GM18517 (cell line): ENCODE measurements around the gene TMEM236.
"Not testable (repeated sequence)": the region's sequence is repeated elsewhere in the genome, so short reads cannot be mapped to it uniquely, and the experiment has no call there.

Experiments used
- ATAC-seq: cut with Tn5 transposase; IDR thresholded peaks from one replicate; pipeline ENCODE4 v1.9.1; 2021; ENCODE audit warnings: mild to moderate bottlenecking, moderate library complexity; ENCODE audit not compliant: unreplicated experiment

TMEM236 gene, protein sequence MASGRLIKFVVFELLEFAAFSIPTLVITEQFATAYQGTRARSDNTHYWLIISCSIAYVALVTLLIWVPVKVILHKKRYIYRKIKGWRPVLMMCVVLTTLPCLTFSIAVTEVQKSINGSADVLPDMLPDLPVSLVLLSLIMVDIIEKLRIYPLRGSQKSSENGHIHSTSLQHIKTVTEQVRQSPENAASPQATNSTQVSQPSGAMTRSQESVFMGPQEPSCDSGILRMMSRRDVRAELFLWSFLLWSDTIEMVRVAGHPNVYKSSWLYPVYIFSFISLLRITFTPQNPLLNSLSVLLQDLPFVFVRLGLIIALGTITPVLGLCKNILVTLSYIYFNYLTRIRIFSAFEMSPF

DNA sequence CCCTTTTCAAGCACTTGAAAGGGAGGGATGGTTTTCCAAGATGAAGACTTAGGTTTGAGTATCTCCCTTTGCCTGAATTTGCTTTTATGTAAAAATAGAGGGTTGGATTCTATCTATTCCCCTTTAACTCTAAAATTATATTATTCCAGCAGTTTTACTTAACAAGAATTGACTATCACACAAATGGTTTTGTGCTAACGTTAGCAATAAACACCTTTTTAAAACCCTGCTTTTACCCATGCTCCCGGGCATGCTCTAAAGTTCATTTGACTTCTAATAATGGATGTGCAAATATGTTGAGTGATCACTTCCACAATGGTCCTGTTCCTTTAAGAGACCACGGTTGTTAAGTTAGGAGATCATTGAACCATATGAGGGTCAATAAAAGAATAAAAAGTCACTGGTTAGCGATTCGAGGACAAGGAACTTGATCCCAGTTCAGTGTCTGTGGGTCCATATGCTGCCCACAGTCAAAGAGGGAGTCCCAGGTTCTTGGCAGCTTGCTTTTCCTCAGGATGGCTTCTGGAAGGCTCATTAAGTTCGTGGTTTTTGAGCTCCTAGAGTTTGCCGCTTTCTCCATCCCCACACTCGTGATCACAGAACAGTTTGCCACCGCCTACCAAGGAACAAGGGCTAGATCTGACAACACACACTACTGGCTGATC, at the start of gene TMEM236:
TMEM236 (plus strand) TSS at position 421 of the 665 bp plus-strand sequence; CDS start at position 516, 95 bp downstream.
- ATAC-seq: no peak

DNA sequence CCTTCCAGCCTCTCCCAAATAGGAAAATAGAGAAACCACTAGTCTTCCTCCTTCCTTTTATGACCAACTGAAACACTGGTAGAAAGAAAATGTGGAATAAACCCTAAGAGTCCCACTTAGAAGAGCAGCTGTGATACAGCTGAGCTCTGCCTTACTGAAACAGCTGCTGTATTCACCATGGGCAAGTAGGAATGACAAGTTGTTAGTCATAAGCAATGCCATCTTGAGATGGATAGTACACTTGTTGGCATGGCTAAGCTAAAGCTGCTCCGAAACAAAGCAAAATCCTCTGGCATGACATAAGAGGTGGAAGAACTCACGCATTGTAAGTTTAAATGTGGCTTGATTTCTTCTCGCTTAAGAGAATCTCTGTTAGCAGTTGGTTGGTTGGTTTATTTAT, 48.3 kb upstream of the TMEM236 start:
- ATAC-seq: no peak

DNA sequence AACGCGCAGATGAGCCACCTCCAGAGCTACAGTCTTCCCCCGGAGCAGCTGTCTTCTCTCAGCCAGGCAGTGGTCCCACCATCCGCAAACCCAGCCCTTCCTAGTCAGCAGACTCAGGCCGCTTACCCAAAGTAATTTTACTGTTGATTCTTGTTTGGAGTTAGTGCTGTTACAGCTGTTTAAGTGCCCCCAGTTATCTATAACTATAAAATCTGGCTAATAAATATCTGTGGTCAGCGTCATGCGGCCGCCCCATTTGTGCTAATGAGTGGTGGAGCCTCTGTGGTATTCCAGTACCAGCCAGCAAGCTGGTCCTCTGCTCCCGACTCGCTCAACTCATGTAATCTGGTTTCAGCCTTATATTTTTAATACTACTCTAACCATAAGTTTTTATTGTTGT, 43.2 kb upstream of the TMEM236 start:
- ATAC-seq: no peak

DNA sequence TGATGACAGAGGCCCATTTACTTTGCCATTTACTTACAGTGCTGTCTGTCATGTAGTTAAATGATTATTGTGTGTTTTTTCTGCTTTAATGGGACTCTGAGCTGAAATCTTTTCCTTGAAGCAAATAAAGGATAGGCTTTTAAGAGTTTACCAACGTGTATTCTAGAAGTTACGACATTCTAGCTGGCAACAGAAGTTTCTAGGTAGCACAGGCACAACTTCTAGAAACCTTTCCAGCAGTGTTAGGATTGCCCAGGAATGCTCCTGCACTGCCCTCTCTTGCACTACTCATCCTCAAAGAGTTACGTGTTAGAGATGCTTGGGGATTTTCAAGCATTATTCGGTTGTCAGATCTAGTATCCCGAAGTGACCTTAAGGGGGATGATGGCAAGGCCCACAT, 42.5 kb upstream of the TMEM236 start:
- ATAC-seq: no peak

DNA sequence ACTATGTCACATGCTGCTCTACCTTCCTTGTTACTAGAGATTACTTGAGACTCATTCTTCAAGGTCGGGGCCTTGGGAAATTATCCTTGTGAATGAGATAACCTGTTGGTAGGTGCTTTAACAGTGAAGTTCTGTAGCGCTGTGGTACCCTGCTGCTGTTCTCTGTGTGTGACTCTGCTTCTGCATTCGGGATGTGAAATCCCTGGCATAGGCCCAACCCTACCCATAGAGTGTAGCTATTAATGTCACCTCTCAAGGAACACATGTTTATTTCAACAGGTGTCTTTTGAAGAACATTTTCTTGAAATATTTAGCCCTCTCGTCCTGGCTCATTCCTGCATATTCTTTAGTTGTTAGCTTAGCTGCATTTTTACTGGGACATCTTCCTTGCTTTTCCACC, 41.8 kb upstream of the TMEM236 start:
- no peak for ATAC-seq

DNA sequence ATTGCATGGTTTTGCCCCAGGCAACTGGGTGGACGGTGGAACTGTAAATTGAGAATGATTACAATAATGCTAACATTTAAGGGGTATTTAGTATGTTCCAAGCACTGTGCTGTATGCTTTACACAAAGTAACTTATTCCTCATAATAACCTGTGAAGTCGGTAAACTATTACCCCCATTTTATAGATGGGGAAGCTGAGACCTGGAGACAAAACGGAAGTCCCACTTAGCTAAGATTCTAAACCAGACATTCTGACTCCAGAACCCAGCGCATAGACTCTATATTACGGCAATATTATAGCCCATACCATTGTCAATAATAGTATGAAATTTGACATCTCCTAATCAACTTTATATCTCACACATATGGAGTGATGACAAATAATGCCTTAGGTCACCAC, 39.9 kb upstream of the TMEM236 start:
- no peak for ATAC-seq

DNA sequence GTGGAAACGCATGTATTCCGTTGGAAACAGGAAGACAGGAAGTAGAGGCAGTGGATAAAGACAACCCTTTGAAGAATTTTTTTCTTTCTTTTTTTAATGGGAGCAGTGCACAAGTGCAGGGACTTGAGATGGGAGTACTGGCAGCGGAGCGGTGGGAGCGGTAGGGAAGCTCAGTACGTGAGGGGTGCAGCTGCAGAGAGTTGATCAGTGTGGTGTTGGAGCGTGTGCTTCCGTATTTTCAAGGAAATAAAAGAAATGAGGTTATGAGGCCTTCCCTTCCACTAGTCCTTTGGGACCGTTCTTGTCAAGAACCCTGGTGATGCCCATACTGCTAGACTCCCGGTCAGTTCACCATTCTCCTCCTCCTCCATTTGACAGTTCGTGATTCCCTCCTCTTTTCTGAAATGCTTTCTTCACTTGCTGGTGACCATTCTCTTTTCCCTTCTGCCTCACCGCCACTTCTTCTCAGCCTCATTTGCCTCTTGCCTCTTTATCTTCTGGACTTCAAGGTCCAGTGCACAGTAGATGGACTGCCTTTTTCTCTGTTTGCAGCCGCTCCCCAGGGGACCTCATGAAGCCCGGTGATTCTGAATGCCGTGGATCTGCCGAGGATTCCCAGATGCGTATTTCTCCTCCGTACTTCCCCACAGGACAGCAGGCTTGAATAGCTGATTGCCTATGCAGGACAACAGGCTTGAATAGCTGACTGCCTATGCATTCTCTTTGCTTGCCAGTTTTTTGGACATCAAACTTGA, 39.1 kb upstream of the TMEM236 start:
- ATAC-seq: no peak

DNA sequence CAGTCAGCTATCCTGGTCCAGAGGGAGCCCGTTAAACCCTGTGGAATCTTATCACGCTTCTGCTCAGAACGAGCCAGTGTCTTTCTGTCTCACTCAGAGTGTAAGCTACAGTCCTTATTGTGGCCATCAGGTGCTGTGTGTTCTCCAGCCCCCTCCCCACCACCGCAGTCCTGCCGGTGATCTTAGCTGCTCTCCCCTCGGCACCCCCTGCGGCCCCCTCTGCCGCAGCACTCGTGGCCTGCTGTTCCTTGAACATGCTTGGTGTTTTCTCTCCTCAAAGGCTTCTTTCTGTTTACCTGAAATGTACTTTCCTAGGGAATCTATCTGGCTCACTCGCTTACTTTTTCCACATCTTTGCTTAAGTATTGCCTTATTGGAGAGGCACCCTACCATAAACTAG, 38.2 kb upstream of the TMEM236 start:
- ATAC-seq: no peak

DNA sequence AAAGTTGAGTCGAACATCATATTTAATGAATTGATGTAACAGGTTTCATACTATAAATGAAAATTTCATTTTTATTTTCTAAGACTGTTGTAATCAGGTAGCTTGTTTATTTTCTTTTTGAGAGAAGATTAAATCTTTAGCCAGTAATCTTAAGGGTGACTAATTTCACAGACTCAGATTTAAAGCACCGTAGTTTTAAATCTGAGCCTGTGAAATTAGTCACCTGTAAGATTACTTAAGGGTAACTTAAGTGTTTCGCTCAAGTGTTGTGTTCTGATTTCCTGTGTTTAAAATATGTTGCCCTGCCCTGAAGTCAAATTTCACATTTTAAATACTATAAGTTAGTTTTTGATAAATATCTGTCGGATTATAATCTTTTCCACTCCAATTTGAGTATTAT, 35.8 kb upstream of the TMEM236 start:
- no peak for ATAC-seq

DNA sequence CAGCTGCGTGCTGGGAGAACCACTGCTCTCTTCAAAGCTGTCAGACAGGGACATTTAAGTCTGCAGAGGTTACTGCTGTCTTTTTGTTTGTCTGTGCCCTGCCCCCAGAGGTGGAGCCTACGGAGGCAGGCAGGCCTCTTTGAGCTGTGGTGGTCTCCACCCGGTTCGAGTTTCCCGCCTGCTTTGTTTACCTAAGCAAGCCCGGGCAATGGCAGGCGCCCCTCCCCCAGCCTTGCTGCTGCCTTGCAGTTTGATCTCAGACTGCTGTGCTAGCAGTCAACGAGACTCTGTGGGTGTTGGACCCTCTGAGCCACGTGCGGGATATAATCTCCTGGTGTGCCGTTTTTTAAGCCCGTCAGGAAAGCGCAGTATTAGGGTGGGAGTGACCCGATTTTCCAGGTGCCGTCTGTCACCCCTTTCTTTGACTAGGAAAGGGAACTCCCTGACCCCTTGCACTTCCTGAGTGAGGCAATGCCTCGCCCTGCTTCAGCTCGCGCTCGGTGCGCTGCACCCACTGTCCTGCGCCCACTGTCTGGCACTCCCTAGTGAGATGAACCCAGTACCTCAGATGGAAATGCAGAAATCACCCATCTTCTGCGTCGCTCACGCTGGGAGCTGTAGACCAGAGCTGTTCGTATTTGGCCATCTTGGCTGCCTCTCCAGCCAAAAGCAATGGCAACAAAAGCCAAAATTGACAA, 29.5 kb upstream of the TMEM236 start:
- not testable (repeated sequence) for ATAC-seq

DNA sequence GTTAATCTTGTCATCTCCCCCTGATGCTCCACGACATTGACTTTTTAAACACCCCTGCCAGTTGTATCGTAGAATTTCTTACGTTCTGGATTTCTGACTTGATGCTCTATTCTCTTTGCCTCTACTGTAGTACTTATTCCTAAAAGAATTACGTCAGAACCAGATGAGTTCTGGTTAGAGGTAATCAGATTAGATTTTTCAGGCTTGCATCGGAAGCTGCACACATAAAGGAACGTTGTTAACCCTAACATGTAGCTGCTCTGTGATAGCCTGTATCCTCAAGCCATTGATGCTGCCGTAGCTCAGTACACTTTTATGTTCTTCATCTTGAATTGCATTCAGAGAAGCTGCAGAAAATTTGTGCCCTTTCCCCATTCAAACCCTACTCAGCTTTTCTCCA, 26.3 kb upstream of the TMEM236 start:
- no peak for ATAC-seq

DNA sequence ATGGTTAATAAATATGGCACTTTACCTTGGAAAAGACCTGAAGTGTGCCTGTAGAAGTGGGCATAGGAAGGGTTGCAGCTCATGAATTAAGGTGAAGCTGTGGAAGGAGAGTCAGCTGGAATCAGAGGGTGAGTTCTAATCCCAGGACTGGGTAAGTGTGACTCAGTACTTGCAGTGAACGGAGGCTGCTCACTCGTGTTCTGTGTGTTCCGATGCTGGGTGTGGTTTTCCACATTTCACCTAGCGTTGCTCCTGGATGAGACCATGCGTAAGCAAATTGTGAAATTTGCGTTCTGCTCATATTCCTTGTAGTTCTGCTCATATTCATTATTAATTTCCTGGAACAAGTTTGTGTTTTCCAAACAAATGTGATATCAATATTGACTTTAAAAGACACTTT, 22.4 kb upstream of the TMEM236 start:
- no peak for ATAC-seq

DNA sequence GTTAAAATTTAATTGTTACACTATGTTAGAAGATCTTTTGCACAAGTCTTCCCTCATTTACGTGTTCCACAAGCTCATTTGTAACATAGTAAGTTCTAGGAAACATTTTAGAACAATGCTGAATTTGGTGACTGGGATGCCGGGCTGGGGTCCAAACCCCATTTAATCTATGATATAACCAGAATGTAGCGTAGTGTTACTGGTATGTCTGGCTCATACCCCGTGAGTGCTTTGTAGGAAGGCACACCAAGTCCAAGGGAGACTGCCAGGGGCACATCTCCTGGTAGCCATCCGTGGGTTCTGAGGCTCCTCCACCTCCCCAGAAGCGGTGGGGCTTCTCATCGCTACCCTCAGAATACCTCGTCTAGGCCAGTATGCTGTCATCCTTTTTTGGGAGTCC, 21.3 kb upstream of the TMEM236 start:
- ATAC-seq: no peak

DNA sequence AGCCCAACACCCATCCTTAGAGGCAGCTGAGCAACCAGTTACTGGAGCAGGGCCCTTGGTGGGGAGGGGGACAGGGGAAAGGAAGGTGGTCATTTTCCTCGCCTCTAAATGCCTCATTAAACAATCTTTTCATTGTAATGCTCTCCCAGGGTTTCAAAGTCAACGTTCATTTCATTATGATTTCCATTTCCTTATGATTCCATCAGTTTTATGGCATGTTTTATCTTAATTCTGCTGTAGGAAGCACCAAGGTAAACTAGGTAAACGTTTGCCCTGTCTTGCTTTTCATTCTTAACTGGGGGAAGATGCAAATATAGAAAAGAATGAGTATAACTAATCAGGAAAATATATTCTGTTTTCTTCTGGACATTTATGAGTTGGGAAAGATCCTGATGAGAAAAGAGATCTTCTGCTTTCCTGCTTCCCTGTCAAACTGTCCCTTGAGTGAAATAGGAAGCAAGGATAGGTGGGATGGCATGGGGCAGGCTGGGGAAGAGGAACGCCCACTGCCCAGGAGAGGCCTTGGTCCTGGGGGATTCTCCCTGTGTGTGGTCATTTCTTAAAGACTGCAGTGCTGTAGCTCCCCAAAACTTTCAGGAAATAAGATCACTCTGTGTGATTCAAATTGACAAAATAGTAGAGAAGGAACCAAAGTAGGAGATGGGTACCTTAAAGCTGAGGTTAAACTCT, 20.5 kb upstream of the TMEM236 start:
- no peak for ATAC-seq

DNA sequence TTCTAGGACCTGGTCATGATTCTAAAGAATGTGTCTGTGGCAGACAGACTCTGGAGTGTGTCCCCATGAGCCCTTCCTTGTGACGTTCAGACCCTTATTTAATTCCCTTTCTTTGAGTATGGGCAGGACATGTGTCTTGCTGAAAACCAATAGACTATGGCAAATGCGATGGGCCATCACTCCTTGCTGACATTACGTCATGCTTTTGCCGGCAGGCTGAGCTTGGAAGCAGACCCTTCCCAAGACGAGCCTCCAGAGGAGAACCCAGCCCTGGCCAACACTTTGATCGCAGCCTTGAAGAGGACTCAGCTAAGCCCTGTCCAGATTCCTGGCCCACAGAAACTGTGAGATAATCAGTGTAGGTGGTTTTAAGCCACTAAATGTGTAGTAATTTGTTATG, 18.4 kb upstream of the TMEM236 start:
- ATAC-seq: no peak

DNA sequence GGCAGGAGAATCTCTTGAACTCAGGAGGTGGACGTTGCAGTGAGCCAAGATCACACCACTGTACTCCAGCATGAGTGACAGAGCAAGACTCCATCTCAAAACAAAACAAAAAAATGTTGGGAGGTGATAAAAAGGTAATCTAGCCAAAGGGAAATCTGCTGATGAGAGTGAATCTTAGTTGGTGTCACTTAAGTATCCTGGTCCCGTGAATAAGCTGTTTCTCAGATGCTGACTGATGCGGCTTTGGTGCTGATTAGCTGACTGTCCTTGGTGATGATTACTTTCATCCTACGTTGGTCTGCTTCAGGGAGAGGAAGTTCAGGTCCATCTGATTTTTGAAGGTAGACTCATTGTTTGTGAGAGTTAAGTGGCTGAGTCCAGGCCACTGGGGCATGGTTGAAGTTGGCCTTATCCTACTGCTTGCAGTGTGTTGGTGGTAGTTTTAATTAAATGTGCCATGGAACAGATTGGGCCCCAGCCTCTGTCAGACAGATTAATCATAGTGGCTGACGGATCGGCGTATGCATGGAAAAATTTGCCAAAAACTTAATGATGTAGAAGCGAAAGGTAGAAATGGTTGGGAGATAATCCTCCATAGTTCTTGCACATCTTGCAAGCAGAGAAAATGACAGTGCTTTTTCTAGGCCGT, 17.4 kb upstream of the TMEM236 start:
- ATAC-seq: no peak

DNA sequence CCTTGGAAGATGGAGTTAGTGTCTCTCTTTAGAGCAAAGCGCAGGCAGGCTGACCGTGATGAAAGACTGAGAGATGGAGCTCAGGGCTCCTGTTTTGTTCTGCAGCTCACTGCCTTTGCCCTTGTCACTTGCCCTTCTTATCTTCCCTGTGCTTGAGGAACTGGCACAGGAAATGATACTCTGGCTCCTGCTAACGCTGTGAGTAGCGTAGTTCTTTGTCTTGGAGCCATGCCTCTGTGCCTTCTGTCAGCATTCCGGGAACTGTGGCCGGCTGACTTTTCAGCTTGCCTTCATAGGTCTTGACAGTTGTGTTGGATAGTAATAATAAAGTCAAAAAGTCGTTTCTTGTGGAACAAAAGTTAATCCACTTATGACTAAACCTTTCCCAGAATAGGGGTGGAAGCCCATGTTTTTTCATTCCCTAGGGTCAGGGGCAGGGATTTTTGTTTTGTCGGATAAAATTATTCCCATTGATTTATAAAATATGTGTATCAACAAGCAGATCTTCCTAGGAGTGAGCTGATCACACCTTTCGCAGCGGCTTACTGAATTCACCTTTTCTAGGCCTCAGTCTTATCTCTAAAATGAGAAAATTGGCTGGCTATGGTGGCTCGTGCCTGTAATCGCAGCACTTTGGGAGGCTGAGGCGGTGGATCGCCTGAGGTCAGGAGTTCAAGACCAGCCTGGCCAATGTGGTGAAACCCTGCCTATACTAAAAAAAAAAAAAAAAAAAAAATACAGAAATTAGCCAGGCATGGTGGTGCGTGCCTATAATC, 16.6 kb upstream of the TMEM236 start:
- no peak for ATAC-seq

DNA sequence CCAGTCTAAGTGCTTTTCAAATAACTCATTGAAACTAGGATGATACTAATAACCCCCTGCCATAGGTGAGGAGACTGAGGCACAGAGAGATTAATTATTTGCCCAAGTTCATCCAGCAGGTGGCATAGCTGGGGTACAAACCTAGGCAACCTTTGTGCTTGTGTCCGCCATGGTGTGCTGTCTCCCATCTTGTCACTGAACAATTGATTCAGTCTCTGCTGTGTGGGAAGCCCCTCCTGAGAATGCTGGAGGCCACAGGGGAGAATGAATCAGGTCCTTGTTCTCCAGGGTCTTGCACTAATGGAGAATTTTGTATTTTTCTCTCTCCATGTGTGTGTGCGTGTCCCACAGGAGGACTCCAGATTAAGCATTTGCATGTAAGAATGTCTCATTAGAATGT, 15.8 kb upstream of the TMEM236 start:
- ATAC-seq: no peak
